ENCODE results near the gene MAD2L2.

- TF ChIP-seq, protein P1, sequence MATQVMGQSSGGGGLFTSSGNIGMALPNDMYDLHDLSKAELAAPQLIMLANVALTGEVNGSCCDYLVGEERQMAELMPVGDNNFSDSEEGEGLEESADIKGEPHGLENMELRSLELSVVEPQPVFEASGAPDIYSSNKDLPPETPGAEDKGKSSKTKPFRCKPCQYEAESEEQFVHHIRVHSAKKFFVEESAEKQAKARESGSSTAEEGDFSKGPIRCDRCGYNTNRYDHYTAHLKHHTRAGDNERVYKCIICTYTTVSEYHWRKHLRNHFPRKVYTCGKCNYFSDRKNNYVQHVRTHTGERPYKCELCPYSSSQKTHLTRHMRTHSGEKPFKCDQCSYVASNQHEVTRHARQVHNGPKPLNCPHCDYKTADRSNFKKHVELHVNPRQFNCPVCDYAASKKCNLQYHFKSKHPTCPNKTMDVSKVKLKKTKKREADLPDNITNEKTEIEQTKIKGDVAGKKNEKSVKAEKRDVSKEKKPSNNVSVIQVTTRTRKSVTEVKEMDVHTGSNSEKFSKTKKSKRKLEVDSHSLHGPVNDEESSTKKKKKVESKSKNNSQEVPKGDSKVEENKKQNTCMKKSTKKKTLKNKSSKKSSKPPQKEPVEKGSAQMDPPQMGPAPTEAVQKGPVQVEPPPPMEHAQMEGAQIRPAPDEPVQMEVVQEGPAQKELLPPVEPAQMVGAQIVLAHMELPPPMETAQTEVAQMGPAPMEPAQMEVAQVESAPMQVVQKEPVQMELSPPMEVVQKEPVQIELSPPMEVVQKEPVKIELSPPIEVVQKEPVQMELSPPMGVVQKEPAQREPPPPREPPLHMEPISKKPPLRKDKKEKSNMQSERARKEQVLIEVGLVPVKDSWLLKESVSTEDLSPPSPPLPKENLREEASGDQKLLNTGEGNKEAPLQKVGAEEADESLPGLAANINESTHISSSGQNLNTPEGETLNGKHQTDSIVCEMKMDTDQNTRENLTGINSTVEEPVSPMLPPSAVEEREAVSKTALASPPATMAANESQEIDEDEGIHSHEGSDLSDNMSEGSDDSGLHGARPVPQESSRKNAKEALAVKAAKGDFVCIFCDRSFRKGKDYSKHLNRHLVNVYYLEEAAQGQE (IDR thresholded peaks at IDR 0.05; ENCODE audit: low read depth): no peak
- no peak for TF ChIP-seq CTCF (IDR thresholded peaks at IDR 0.05 in 2 of 3, conservative IDR thresholded peaks at IDR 0.05 in 1 of 3; ENCODE audit: borderline replicate concordance in 1 of 3, insufficient read depth in 1 of 3, low read depth in 2 of 3, low read length in 2 of 3)
- TF ChIP-seq EZH2 (IDR thresholded peaks at IDR 0.05): no peak
- TF ChIP-seq SIN3A (IDR thresholded peaks at IDR 0.05; ENCODE audit: low read depth): no peak
- TF ChIP-seq POLR2A (IDR thresholded peaks at IDR 0.05; ENCODE audit: borderline replicate concordance, extremely low read depth, insufficient read depth, insufficient read length): no peak
- TF ChIP-seq JUND (IDR thresholded peaks at IDR 0.05): no peak
These were observed 7.6 kb upstream of the MAD2L2 start for GRCh38 chr1:11688506-11688905.

All from HCT116 (cell line).